ENCODE measurements around the gene CPE. TPM values are rescaled to one million over a fixed set of nuclear protein-coding genes. Genes with fewer than 3 reads are reported as not detected.

CPE gene
- total RNA-seq, 1 donor from 2014 or later, result 64.3 TPM

- intact Hi-C loops (cut with micrococcal nuclease), result no loop called here
These were observed 145.9 kb downstream of the CPE start for GRCh38 chr4:165524532-165525190.

GRCh38 chr4:165532976-165533375 lies 154.2 kb downstream of the CPE start:
- no peak for ATAC-seq
- no peak for DNase-seq
- intact Hi-C loops (cut with micrococcal nuclease), result loop anchor here (10.0 kb wide), 2 partner anchors 322 to 722 kb away; no protein-coding TSS in a partner anchor

More at GRCh38 chr4:165524532-165525190, 145.9 kb downstream of the CPE start:
- peak; percentile 68 for ATAC-seq
- no peak for DNase-seq

GRCh38 chr4:165537028-165537648 lies 158.3 kb downstream of the CPE start:
- intact Hi-C loops (cut with micrococcal nuclease), result loop anchor here (1.0 to 10.0 kb wide), 3 partner anchors 318 to 718 kb away; no protein-coding TSS in a partner anchor
- ATAC-seq (peak; percentile 34), DNase-seq (no peak)

GRCh38 chr4:165539801-165540200 lies 161.0 kb downstream of the CPE start:
- no peak for DNase-seq
- intact Hi-C loops (cut with micrococcal nuclease), result loop anchor here (10.0 kb wide), 2 partner anchors 315 to 715 kb away; no protein-coding TSS in a partner anchor
- ATAC-seq, result no peak

- no peak for ATAC-seq
These were observed 161.5 kb downstream of the CPE start for GRCh38 chr4:165540206-165540830.

GRCh38 chr4:165541851-165542459 lies 163.1 kb downstream of the CPE start:
- intact Hi-C loops (cut with micrococcal nuclease), result no loop called here
- DNase-seq, result no peak
- no peak for ATAC-seq

More at GRCh38 chr4:165540206-165540830, 161.5 kb downstream of the CPE start:
- intact Hi-C loops (cut with micrococcal nuclease), result no loop called here
- DNase-seq, result no peak

- DNase-seq (no peak), ATAC-seq (no peak)
- intact Hi-C loops (cut with micrococcal nuclease), result no loop called here
These were observed 163.7 kb downstream of the CPE start for GRCh38 chr4:165542476-165542875.

Small RNAs within 50 kb of the gene (microRNA-seq; reads per million reads assigned to microRNA genes)
- not detected for gene MIR578 (ENCODE audit: borderline number of aligned reads)

Other genes with a start within 250 kb of the CPE start
- gene KLHL2, start 171.4 kb upstream of the CPE start, total RNA-seq, result 7.4 TPM
- 6.9 TPM for gene MSMO1, start 51.3 kb upstream of the CPE start, total RNA-seq